Embryonic facial prominence (tissue), 1 donor: ENCODE data around the gene ABL1.

ENCODE experiments used
- DNase-seq: peaks from one replicate; pipeline ENCODE4 v3.0.0-alpha.2; 2016; ENCODE audit errors: extremely low spot score

ABL1 gene

GRCh38 chr9:130918101-130918825, 83.2 kb downstream of the ABL1 start:
- DNase-seq, result no peak

GRCh38 chr9:130918826-130919558, 83.9 kb downstream of the ABL1 start:
- no peak for DNase-seq

GRCh38 chr9:130919559-130920145, 84.6 kb downstream of the ABL1 start:
- no peak for DNase-seq

GRCh38 chr9:130920233-130920632, 85.2 kb downstream of the ABL1 start:
- DNase-seq, result no peak

- DNase-seq, result no peak
These were observed 85.8 kb downstream of the ABL1 start for GRCh38 chr9:130920762-130921299.

GRCh38 chr9:130921300-130921988, 86.4 kb downstream of the ABL1 start:
- DNase-seq, result no peak

- no peak for DNase-seq
These were observed 87.2 kb downstream of the ABL1 start for GRCh38 chr9:130921989-130922892.

GRCh38 chr9:130922893-130923610, 88.0 kb downstream of the ABL1 start:
- no peak for DNase-seq

GRCh38 chr9:130923611-130924447, 88.8 kb downstream of the ABL1 start:
- no peak for DNase-seq

- DNase-seq, result no peak
These were observed 89.4 kb downstream of the ABL1 start for GRCh38 chr9:130924448-130924788.

- no peak for DNase-seq
These were observed 90.1 kb downstream of the ABL1 start for GRCh38 chr9:130925050-130925678.

- DNase-seq, result no peak
These were observed 92.3 kb downstream of the ABL1 start for GRCh38 chr9:130927338-130927737.

- DNase-seq, result no peak
These were observed 93.2 kb downstream of the ABL1 start for GRCh38 chr9:130927995-130928900.

GRCh38 chr9:130929571-130930038, 94.6 kb downstream of the ABL1 start:
- DNase-seq, result no peak

GRCh38 chr9:130930132-130930803, 95.2 kb downstream of the ABL1 start:
- no peak for DNase-seq

- DNase-seq, result no peak
These were observed 95.8 kb downstream of the ABL1 start for GRCh38 chr9:130930804-130931349.
